ENCODE measurements around the gene RCL1.

The RCL1 gene

GRCh38 chr9:4842213-4842612, 49.5 kb downstream of the RCL1 start:
- DNase-seq (ENCODE audit: low read depth in 2 of 2), result no peak

- DNase-seq (ENCODE audit: low read depth in 2 of 2), result no peak
Measured at GRCh38 chr9:4842734-4843133, 50.0 kb downstream of the RCL1 start.

- no peak for DNase-seq (ENCODE audit: low read depth in 2 of 2)
Measured at GRCh38 chr9:4844056-4844838, 51.5 kb downstream of the RCL1 start.

DNA sequence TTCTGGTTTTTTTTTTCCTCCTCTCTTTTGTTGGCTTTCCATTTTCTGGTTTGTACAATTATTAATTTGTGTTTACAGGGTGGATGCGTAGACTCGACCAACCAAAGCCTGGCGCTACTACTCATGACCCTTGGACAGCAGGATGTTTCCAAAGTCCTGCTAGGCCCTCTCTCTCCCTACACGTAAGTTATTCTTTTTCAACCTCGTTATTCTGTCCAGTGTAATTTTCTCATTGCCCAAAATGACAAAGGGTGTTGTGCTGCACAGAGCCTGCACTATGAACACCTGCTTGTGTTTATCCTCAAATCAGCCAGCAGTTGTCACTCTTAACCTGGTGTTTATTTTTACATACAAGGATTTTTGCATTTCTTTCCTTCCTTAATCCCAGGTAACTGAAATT, 56.6 kb downstream of the RCL1 start:
- no peak for DNase-seq (ENCODE audit: low read depth in 2 of 2)

- DNase-seq (ENCODE audit: low read depth in 2 of 2), result no peak
Measured at GRCh38 chr9:4850603-4851310, 58.0 kb downstream of the RCL1 start.

DNA sequence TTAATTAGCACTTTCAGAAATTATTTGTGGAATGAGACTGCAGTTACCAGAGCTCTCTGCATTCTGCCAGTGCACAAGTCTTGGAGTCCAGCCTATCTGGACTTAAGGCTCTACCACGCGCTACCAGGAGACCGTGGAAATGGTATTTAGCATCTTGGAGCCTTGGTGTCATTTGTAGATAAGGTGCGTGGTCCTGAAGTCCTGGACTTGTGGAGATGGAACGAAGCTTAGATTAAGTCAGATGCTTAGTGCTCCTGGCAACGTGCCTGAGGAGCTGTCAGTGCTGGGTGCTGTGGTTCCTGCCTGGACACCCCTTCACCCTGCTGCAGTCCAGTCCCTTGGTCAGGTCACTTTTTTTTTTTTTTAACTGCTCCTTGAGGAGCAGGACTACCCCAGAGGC, 59.7 kb downstream of the RCL1 start:
- no peak for DNase-seq (ENCODE audit: low read depth in 2 of 2)

DNA sequence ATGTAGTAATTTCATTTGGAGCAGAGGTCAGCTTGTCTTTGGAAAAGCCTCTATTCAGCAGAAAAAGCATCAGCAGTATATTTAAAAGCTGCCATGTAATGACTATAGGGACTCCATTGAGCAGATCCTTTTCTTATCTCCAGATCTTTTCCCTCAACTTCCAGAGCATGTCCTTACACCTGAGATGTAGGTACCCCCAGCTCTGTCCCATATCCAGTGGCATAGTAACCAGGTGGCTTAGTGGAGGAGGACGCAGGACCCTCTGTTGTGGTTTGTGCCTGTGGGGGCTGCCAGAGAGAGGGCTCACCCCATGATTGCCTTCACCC, 61.5 kb downstream of the RCL1 start:
- no peak for DNase-seq (ENCODE audit: low read depth in 2 of 2)

- DNase-seq (ENCODE audit: low read depth in 2 of 2), result no peak
Measured at GRCh38 chr9:4855841-4856240, 63.1 kb downstream of the RCL1 start.

- no peak for DNase-seq (ENCODE audit: low read depth in 2 of 2)
Measured at GRCh38 chr9:4857163-4857810, 64.5 kb downstream of the RCL1 start.

- no peak for DNase-seq (ENCODE audit: low read depth in 2 of 2)
Measured at GRCh38 chr9:4859035-4859434, 66.3 kb downstream of the RCL1 start.

DNA sequence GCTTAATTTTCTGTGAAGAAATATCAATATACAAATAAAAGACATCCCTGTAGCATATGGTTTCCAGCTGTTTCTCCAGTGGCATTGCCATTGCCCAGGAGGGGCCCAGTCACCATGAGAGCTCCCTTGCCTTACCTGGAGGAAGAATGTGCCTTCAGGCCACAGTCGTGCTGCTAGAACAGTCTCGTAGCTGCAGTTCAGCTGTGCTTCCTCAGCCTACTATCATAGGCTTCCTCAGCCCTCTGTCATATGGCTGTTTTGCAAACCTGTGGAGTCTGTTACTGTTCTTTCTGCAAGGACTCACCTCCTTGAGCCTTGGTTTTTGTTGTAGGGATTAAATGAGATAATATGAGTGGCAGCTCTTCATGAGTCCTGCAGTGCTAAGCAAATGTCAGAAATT, 67.6 kb downstream of the RCL1 start:
- no peak for DNase-seq (ENCODE audit: low read depth in 2 of 2)

DNA sequence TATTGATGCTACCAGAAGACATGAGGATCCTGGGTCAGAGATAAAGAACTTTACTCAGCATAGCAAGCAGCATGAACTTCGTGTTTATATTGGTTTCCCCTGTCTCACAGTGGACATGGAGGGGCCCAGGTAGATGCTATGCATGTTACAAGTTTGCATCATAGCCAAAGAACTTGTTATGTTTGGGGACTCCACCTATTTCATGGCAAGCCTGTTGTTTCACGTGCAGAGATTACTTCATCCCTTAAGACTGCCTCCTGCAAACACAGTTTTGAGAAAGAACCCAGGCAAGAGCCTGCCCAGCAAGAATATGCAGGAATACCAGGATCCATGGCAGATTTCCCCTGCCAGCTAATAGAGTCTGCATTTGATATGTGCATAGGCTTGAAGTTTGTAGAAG, 68.4 kb downstream of the RCL1 start:
- DNase-seq (ENCODE audit: low read depth in 2 of 2), result no peak

DNA sequence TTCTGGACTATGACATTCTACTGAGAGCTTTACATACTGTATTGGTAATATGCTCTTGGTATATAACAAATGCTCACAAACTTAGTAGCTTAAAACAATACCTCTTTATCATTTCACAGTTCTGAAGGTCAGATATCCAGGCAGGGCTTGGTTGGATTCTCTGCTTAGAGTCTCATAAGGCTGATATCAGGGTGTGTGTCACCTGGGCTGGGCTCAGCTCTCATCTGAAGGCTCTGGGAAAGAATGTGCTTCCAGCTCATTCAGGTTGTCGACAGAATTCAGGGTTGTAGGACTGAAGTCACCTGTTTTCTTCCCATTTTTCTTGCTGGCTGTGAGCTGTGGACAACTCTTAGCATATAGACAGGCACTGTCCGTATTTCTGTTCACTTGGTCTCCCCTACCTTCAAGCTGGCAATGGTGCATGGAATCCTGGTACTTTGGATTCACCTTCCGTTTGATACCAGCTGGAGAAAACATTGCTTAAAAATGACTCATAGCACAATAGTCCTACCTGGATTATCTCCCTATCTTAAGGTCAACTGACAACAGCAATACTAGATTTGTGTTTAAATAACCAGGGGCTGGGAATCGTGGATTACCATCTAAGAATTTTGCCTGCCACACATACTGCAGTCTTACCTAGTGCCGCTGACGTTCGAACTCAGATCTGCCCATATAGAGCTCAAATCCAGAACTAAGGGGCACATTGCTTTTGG, 69.2 kb downstream of the RCL1 start:
- DNase-seq (ENCODE audit: low read depth in 2 of 2), result no peak

- DNase-seq (ENCODE audit: low read depth in 2 of 2), result no peak
Measured at GRCh38 chr9:4862506-4863250, 69.9 kb downstream of the RCL1 start.

- no peak for DNase-seq (ENCODE audit: low read depth in 2 of 2)
Measured at GRCh38 chr9:4864234-4864661, 71.5 kb downstream of the RCL1 start.

GRCh38 chr9:4864698-4865097, 72.0 kb downstream of the RCL1 start:
- no peak for DNase-seq (ENCODE audit: low read depth in 2 of 2)

DNA sequence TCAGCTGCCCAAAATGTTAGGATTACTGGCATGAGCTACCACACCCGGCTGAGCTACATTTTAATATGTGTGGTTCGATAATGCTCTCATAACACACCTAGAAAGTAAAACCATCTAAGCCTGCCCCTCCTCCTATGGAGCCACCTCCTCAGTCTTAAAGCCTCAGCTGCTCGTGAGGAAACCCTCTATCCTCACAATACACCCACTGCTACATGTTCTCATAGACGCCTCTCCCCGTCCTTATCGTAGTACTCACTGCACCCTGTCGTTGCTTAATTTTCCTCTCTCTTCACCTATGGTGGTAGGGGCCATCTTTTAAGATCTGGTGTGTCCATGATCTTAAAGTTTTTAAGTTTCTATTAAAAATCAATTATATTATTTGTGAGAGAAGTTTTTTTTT, 72.9 kb downstream of the RCL1 start:
- no peak for DNase-seq (ENCODE audit: low read depth in 2 of 2)

- DNase-seq (ENCODE audit: low read depth in 2 of 2), result no peak
Measured at GRCh38 chr9:4866239-4866969, 73.7 kb downstream of the RCL1 start.

DNA sequence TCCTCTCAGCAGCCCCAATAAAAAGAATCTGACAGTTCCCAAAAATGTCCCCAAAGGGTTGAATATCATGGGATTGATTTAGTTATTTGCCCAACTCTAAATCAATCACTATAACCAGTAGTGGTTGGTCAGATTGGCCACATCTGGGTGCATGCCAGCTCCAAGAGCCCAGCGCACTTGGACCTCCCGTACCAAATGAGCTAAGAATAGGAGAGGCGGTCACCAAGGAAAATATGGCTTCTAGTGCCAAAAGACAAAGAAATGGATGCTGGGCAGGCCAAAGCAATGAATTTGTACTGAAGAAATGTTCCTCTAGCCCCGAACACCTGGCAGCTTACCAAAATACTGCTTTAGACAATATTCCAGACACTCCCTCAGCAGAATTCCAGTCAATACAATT, 80.3 kb downstream of the RCL1 start:
- DNase-seq (ENCODE audit: low read depth in 2 of 2), result no peak

DNA sequence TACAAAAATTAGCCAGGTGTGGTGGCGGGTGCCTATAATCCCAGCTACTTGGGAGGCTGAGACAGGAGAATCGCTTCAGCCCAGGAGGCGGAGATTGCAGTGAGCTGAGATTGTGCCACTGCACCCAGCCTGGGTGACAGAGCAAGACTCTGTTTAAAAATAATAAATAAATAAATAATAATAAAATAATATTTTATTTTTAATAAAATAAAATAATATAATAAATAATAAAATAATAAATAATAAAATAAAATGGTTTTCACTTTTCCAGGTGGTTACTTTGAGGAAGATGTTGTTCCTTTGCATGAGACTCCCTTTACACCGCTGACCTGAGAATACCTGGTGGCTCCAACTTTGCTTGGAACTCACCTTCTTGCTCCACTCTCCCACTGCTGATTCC, 82.8 kb downstream of the RCL1 start:
- no peak for DNase-seq (ENCODE audit: low read depth in 2 of 2)

GRCh38 chr9:4879115-4879558, 86.4 kb downstream of the RCL1 start:
- DNase-seq (ENCODE audit: low read depth in 2 of 2), result no peak
